GM21825 (cell line): ENCODE measurements around the gene RUNX3.

Experiments used
- ATAC-seq: cut with Tn5 transposase; IDR thresholded peaks from one replicate; pipeline ENCODE4 v1.9.1; 2021; ENCODE audit warnings: mild to moderate bottlenecking, moderate library complexity; ENCODE audit not compliant: unreplicated experiment

The RUNX3 gene

DNA sequence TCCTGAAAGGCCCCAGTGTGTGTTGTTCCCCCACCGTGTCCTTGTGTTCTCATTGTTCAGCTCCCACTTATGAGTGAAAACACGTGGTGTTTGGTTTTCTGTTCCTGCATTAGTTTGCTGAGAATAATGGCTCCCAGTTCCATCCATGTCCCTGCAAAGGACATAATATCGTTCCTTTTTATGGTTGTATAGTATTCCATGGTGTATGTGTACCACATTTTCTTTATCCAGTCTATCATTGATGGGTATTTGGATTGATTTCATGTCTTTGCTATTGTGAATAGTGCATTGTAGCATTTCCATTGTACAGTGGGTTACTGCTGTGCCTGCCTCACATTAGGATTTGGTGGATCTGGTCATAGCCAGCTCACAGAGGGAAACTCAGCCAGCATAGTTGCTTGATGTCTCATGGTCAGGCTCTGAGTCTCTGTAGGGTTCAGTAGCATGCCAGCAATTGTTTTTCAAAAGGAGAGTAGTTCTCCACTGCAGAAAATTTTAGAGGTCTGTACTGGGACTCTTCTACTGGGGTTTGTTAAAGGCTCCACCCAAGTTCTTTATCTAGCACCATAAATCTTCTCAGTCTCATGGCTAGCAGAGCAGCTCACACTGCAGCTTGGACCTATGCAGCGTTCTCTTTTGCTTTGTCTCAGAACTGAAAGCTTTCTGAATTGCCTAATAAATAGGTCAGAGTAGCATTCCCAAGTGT, 41.0 kb downstream of the RUNX3 start:
- ATAC-seq = no peak

DNA sequence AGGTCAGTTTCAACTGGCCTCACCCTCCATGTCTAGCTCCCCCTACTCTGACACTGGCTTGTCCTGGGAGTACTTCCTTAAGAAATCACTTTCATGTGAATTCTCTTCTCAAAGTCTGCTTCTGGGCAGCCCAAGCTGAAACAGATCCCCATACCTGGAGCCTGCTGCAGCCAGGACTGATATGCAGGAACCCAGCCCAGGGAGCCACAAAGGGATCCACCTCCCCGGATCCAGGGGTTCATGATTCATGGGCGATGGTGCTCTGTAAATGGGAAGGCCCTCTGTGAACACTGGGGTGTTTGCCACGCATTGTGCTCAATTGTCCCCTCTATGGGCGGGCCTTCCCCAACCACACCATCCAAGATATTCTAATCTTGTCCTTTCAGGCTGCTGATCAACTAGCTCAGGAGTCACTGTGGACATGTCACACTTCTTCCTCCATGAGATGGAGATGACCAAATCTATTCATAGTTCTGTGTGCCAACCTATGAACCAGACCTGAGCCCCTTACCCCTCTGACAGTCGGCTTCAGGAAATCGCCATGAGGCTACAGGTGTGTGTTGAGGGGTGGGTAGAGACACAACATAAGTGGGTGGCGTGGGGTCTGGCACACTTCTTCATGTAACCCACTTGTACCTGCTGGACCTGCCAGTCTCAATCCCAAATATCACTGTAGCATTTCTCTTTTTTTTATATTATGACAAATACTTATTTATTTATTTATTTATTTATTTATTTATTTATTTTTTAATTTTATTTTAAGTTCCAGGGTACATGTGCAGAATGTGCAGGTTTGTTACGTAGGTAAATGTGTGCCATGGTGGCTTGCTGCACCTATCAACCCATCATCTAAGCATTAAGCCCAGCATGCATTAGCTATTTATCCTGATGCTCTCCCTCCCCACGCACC, 41.8 kb downstream of the RUNX3 start:
- ATAC-seq = no peak

DNA sequence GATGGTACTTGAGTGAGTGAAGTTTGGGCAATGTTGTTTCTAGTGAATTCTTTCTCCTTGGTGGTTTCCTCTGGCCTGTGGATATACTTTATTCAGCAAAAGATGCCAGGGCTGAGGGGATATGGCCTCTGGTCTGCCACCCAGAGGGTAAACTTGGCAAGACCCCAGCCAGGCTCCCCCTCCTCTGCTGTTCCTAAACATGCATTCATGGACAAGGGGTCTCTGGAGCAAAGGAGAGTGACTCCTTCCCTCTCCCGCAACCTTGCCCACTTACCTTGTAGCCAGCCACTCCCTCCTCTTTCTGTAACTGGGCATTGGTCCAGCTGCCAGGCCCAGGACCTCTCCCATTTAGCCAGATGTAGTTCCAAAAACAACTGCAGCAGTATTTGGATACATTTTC, 43.8 kb downstream of the RUNX3 start:
- no peak for ATAC-seq

DNA sequence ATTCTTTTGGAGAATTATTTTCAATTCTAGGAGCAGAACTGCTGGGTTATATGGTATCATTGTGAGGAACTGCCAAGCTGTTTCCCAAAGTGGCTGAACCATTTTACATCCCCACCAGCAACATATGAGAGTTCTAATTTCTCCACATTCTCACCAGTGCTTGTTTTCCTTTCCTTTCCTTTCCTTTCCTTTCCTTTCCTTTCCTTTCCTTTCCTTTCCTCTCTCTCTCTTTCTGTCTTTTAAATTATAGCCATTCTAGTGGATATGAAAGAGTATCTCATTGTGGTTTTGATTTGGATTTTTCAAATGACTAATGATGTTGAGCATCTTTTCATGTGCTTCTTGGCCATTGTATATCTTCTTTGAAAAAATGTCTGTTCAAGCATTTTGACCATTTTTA, 45.3 kb downstream of the RUNX3 start:
- ATAC-seq = no peak

DNA sequence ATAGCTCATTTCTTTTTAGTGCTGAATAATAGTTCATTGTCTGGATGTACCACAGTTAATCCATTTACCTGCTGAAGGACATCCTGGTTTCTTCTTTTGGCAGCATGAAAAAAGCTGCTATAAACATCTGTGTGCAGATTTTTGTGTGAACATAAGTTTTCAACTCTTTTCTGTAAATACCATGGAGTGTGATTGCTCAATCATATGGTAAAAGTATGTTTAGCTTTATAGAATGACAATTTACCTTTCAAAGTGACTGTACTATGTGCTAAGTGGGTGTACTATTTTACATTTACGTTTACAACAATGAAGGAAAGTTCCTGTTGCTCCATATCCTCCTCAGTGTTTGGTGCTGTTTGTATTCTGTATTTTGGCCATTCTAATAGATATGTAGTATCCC, 49.0 kb downstream of the RUNX3 start:
- ATAC-seq = no peak

DNA sequence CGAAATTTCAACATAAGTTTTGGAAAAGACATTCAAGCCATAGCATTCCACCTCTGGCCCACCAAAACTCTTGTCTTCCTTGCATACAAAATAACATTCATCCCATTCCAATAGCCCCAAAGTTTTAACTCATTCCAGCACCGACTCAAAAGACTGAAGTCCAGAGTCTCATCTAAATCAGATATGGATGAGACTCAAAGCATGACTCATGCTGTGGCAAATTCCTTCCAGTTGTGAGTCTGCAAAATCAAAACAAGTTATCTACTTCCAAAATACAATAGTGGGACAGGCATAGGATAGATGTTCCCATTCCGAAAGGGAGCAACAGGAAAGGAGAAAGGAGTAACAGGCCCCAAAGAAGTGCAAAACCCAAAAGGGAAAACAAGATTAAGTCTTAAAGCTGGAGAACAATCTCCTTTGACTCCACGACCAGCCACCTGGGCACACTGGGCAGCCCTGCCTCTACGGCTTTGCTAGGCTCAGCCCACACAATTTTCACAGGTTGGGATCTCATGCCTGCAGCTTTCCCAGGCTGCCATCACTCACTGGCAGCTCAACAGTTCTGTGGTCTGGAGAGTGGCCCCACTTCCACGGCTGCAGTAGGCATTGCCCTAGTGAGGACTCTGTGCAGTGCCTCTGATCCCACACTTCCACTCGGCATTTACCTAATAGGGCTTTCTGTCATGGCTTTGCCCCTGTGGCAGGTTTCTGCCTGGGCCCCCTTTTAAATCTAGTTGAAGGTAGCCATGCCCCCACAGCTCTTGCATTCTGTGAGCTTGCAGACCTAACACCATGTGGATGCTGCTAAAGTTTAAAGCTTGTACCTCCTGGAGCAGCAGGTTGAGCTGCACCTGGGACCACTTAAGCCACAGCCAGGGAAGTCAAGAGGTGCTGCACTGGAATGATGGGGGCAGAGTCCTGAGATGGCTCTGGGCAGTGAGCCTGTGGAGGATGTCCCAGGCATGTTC, 51.0 kb downstream of the RUNX3 start:
- no peak for ATAC-seq

DNA sequence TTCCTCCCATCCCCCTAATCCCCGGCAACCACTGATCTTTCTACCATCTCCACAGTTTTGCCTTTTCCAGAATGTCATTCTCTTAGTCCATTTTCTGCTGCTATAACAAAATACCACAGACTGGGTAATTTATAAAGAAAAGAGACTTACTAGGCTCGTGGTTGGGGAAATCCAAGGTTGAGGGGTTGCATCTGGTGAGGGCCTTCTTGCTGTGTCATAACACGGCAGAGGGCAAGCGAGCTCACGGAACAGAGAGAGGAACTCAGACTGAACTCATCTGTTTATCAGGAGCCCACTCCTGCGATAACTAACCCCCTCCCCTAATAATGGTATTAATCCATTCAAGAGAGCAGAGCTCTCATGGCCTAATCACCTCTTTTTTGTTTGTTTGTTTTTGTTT, 52.0 kb downstream of the RUNX3 start:
- no peak for ATAC-seq

DNA sequence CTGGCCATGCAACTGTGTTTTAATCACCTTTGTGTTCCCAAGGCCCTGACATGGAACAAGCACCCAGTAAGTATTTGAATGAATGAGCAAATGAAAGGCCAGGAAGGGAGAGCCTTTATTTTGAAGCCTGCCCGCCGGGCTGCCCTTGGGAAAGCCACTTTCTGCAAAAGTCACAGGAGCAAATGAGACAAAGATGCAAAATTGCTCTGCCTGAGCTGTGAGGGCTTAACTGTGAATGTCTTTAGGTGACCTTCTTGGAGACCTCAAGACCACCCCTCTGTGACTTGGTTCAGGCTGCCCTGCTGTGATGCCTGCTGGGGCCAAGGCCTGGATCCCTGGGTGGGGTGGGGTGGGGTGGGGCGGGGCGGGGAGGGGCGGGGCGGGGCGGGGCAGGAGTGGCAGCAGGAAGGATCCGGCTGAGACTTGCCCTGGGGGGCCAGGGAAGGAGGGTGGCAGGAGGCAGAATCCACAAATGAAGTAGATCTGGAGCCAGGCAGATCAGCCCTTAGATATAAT, 54.0 kb downstream of the RUNX3 start:
- no peak for ATAC-seq

DNA sequence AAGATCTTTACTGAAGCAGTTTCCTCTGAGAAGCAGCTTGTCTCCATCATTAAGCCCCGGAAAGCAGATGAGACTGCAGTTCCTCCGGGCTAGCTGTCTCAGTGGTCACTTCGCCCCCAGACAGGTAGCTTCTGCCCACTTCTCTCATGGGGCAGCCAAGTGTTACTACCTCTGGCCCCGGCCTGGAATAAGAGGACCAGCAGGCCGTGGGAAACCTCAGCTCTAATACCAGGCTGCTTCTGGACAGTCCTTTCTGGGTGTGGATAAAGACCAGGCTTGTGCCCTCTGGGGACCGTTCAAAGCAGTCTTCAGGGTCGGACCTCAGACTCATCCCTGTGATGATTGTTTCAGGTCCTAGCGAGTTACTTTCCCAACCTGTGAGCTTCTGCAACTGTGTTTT, 54.8 kb downstream of the RUNX3 start:
- ATAC-seq = no peak

DNA sequence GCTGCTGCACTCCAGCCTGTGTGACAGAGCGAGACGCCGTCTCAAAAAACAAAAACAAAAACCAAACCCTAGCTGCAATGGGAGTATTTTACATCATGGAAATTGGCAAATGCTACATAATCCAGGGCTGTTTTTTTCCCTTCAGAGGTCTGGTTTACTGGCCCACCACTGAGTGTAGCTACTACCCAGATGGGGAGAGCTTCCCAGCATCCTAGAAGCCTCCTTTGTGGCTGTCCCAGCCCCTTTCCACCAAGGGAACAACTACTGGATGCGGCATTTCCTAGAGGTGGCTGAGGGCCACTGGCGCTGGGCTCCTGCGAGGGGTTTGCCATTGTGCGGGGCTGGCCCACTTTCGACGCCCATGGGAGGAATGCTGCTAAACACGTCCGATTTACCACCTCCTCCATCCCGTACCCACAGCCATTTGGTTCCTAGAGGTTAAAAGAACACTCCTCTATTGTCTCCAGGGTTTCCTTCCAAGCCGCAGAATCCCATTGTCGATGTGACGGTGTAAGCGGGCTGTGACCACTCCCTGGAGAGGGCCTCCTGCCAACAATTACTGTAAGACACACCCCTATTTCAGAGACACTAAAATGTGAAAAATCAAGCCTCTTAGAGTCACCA, 55.4 kb downstream of the RUNX3 start:
- no peak for ATAC-seq

DNA sequence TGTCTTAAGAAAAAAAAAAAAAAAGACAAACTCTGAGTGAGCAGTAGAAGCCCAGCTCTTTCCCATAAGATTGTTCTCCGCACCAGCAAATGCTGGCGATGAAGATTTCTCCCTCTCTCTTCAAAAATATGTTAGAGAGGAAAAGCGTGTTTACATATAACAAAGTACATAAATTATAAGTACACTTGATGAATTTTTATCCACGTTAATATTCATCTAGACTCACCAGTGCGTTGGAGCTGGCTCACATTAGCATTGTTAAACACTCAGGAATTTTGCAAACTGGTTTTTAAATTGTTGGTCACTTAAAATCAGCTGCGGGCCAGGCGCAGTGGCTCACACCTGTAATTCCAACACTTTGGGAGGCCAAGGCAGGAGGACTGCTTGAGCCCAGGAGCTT, 56.0 kb downstream of the RUNX3 start:
- ATAC-seq = no peak

DNA sequence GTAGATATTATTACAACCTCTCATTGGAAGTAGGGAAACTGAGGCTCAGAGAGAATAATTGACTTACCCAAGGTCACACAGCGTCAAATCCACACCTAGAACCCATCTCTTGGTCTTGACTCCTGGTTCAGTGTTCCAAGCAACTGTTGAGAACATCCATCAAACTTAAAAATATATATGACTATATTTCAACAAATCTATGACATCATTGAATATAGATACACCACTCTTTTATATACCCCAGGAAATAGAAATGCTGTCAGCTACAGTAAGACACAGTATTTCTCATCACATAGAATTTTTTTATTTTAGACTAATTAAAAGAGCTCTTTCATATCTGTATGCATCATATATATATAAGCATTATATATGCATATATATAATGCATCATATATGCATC, 56.9 kb downstream of the RUNX3 start:
- no peak for ATAC-seq

DNA sequence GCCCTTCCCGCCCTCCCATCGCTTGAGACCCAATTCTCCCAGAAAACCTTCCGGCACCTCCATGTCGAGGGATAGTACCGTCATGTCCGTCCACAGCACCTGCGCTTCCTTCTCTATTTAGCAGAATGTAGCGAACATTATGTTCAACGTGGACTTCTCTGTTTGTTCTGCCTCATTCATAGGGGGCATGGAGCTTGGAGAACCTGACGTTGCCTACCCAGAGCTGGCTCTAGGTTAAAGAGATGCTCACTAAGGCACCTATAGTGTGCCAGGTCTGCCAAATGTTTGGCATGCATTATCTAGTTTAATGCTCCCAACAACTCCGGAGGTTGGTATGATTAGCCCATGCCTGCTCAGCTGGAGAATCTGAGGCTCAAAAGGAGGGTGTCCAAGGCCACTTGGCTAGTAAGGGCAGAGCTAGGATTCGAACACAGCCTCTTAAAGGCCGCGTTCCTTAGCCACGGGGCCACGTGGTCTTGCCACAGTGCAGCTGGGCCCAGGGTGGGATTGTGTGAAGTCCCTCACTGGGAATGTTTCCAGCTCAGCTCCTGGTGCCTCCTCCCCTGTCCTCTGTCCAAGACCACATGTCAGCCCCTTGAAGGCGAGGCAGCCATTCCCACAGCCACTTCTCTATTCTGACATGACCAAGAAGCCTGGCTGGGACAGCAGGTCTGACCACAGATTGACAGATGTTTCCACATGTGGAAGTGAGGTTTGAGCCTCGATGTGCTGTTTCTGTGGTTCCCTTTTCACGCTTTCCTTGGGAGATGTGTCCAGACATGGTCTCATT, 57.8 kb downstream of the RUNX3 start:
- ATAC-seq = no peak

DNA sequence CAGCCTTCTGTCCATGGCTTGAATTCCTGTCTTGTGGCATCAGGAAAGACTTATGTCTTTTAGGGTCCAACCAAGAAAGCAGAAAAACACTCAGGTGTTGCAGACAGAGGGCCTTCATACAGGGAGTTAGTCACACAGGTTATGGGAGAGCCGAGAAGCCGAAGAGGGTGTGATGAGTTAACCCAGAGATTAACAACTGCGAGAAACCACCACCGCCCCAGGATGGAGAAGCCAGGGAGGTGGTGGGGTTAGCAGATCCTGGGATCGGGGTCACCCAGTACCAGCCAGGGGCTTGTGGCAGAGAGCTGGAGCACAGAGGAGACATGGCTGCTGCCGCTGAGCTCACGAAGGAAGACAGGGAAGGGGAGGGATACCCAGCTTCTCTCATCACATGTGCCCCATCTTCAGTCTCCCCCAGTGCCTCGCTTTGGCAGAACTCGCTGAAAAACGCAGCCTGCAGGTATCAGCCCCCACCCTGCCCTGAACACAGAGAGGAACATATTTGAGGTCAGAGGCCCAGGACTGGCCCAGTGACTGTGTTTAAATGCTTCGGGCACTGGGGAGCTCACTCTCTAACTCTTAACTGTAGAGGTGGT, 58.7 kb downstream of the RUNX3 start:
- ATAC-seq = no peak

DNA sequence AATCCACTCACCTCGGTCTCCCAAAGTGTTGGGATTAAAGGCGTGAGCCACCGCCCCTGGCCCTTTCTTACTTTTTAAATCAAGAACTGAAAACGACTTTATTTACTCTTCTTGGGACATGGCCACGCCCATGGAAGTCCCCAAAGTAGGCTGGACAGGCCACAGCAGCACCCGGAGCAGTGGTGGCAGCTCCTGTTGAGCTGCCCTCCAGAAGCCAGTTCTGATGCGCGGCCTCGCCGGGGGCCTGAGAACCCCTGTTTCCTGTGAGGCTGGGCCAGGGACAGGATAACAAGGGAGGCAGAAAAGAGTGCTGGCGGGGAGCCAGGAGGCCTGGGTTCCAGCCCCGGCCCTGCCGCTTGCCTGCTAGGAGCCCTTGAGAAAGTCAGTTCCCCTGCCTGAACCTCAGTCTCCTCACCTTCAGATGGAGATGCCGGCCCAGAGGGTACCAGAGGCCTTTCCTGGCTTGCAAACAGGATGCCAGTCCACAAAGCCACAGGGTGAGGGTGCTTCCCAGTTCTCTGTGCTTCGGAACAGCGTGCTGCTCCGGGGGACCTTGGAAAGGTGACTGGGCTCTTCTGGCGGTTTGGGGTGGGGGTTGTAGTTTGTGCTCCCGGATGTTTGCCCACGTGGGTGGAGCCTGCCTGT, 59.4 kb downstream of the RUNX3 start:
- ATAC-seq = no peak

DNA sequence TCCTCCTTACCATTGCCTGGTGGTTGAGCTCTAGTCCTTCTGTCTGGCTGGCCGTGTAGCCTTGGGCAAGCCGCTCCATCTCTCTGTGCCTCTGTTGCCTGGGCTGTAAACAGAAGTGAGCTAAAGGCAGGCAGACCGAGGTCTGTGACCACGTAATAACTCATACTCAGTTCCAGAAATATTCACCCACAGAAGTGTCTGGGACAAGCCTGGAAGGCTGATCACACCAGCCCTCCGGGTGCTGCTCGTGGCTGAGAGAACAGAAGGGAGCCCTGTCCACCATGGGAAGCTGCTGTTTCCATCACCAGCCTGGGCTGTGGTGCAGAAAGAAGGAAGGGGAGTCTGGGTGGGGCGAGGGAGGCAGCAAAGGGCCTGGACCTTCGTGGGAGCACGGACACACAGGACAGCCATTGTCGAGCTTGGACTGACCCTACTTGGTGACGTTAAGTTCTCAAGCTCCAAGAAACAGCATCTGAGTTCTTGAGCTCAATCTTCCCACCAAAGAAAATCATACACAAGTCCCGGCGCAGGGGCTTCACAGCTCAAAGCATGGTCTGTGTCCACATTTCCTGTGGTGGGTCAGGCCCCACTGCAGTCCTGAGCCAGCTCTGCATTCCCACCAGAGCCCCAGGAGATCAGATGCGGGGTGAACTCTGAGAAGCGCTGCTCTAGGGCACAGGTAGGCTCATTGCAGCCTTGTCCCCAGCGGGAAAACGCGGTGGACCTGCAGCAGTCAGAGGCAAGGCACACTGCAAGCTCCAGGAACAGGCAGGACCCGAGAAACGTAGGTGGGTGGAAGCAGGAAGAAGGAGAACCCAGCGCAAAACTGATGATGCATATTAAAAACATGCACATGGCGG, 61.8 kb downstream of the RUNX3 start:
- ATAC-seq = no peak

DNA sequence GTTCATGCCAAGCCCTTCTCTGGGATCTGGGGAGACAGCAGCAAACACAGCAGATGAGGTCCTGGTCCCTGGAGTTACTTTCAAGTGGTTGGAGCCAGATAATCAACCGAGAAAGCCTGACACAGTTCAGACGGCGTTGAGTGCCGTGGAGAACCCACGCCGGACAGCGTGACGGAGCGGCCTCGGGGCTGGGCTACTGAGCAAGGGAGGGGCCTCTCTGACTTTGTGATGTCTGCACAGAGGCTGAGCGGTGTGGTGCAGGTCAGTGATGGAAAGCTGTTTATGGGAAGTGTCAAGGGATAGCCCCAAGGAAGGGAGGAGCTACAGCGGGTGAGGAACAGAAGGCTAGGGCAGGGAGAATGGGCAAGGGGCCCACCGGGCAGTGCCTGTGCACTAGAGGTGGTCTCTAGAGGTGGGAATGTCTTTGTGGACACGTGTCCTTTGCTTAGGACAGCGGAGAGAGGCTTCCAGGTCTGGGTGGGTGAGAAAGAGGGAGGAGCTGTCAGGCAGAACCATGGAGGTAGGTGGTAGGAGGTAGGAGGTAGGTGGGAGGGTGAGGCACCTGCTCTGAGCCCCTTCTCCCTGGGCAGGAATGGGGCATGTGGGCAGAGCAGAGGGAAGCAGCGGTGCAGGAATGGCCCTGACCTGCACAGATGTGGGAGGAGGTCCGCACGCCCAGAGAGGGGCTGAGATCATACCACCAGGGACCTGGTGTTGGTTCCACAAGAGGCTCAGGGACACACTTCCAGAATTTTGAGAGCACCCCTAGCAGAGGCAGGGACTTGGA, 62.8 kb downstream of the RUNX3 start:
- ATAC-seq = no peak
